H1 (cell line): ENCODE data around the gene CDV3. TPM values are rescaled to one million over a fixed set of nuclear protein-coding genes. Genes with fewer than 3 reads are reported as not detected.

Source experiments
- ATF2 ChIP-seq: IDR thresholded peaks from 2 replicates; pipeline ENCODE4 v1.6.1; 2012; ENCODE audit warnings: low read length, inconsistent platforms
- GTF2F1 ChIP-seq: IDR thresholded peaks from 2 replicates; pipeline ENCODE4 v1.6.1; 2012; ENCODE audit warnings: low read depth, low read length, improper control_type of control experiment, borderline replicate concordance
- HDAC6 ChIP-seq: IDR thresholded peaks from one replicate; pipeline ENCODE4 v1.7.1; 2012; ENCODE audit warnings: low read depth, mild to moderate bottlenecking, inconsistent platforms, low read length, moderate library complexity
- KDM1A ChIP-seq: fragments of 200-600, 300-600 bp; sonication (generic); IDR thresholded peaks from 2 replicates; pipeline ENCODE4 v1.7.1; 2016; ENCODE audit warnings: mild to moderate bottlenecking, low read length, borderline replicate concordance
- KDM4A ChIP-seq: IDR thresholded peaks from one replicate; pipeline ENCODE4 v1.7.1; 2012; ENCODE audit warnings: low read depth, mild to moderate bottlenecking, moderate library complexity, low read length, inconsistent platforms; ENCODE audit not compliant: severe bottlenecking
- SIX5 ChIP-seq: IDR thresholded peaks from 2 replicates; pipeline ENCODE4 v1.6.1; 2011; ENCODE audit warnings: mild to moderate bottlenecking, low read depth, low read length
- TEAD4 ChIP-seq: IDR thresholded peaks from 2 replicates; pipeline ENCODE4 v1.6.1; 2012; ENCODE audit warnings: low read depth, low read length, inconsistent platforms, mixed read lengths
- USF2 ChIP-seq: IDR thresholded peaks from 2 replicates; pipeline ENCODE4 v1.6.1; 2011; ENCODE audit warnings: low read length, improper control_type of control experiment
- polyA plus RNA-seq, 7 experiments: library from polyadenylated mRNA; depleted of rRNA in 3 of 7; stranded (reverse) in 5 of 7; unstranded in 2 of 7; fragments of >200 nt in 5 of 7; fragments of 200-250 nt in 2 of 7; gene quantifications; 1 replicate in 5 of 7; 2 replicates in 1 of 7; 4 replicates in 1 of 7; pipeline versions ENCODE4 v1.2.1 to v1.2.3, GENCODE V29; 2011 to 2013; ENCODE audit warnings: missing spikeins in 2 of 7, mixed read lengths in 2 of 7
- total RNA-seq: library from RNA; stranded (reverse); fragmentation: NEBNext Ultra II Directional; extraction: Animal tissue kit (Norgen Biotek cat#: 25700); gene quantifications from 2 replicates; pipeline ENCODE4 v1.2.1, GENCODE V29; 2021
- TF ChIP-seq, protein P1 (sequence below): fragments of 300-600 bp; sonication (generic); IDR thresholded peaks from 2 replicates; pipeline ENCODE4 v1.7.1; 2012; ENCODE audit warnings: low read length, moderate library complexity, mild to moderate bottlenecking, inconsistent platforms; ENCODE audit not compliant: insufficient replicate concordance

Gene CDV3
- total and polyA plus RNA-seq, 2 of the 8 experiments (the other 6 are each of a cell fraction or from before 2014, with no cell fraction given) = 29.4 to 163 TPM

DNA sequence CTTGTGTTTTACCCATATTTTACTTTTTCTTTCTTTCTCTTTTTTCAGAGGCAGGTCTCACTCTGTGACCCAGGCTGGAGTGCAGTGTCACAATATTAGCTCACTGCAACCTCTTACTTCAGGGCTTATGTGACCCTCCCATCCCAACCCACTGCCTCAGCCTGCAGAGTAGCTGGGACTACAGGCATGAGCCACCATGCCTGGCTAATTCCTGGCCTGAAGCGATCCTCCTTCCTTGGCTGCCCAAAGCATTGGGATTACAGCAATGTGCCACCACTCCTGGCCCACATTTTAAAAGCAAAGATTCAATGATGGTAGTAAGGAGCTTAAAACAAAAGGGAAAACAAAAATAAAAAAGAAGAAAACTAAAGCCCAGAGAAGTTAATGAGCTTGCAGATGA is 11.1 kb upstream of the CDV3 start (continued):
- TF ChIP-seq, protein P1, sequence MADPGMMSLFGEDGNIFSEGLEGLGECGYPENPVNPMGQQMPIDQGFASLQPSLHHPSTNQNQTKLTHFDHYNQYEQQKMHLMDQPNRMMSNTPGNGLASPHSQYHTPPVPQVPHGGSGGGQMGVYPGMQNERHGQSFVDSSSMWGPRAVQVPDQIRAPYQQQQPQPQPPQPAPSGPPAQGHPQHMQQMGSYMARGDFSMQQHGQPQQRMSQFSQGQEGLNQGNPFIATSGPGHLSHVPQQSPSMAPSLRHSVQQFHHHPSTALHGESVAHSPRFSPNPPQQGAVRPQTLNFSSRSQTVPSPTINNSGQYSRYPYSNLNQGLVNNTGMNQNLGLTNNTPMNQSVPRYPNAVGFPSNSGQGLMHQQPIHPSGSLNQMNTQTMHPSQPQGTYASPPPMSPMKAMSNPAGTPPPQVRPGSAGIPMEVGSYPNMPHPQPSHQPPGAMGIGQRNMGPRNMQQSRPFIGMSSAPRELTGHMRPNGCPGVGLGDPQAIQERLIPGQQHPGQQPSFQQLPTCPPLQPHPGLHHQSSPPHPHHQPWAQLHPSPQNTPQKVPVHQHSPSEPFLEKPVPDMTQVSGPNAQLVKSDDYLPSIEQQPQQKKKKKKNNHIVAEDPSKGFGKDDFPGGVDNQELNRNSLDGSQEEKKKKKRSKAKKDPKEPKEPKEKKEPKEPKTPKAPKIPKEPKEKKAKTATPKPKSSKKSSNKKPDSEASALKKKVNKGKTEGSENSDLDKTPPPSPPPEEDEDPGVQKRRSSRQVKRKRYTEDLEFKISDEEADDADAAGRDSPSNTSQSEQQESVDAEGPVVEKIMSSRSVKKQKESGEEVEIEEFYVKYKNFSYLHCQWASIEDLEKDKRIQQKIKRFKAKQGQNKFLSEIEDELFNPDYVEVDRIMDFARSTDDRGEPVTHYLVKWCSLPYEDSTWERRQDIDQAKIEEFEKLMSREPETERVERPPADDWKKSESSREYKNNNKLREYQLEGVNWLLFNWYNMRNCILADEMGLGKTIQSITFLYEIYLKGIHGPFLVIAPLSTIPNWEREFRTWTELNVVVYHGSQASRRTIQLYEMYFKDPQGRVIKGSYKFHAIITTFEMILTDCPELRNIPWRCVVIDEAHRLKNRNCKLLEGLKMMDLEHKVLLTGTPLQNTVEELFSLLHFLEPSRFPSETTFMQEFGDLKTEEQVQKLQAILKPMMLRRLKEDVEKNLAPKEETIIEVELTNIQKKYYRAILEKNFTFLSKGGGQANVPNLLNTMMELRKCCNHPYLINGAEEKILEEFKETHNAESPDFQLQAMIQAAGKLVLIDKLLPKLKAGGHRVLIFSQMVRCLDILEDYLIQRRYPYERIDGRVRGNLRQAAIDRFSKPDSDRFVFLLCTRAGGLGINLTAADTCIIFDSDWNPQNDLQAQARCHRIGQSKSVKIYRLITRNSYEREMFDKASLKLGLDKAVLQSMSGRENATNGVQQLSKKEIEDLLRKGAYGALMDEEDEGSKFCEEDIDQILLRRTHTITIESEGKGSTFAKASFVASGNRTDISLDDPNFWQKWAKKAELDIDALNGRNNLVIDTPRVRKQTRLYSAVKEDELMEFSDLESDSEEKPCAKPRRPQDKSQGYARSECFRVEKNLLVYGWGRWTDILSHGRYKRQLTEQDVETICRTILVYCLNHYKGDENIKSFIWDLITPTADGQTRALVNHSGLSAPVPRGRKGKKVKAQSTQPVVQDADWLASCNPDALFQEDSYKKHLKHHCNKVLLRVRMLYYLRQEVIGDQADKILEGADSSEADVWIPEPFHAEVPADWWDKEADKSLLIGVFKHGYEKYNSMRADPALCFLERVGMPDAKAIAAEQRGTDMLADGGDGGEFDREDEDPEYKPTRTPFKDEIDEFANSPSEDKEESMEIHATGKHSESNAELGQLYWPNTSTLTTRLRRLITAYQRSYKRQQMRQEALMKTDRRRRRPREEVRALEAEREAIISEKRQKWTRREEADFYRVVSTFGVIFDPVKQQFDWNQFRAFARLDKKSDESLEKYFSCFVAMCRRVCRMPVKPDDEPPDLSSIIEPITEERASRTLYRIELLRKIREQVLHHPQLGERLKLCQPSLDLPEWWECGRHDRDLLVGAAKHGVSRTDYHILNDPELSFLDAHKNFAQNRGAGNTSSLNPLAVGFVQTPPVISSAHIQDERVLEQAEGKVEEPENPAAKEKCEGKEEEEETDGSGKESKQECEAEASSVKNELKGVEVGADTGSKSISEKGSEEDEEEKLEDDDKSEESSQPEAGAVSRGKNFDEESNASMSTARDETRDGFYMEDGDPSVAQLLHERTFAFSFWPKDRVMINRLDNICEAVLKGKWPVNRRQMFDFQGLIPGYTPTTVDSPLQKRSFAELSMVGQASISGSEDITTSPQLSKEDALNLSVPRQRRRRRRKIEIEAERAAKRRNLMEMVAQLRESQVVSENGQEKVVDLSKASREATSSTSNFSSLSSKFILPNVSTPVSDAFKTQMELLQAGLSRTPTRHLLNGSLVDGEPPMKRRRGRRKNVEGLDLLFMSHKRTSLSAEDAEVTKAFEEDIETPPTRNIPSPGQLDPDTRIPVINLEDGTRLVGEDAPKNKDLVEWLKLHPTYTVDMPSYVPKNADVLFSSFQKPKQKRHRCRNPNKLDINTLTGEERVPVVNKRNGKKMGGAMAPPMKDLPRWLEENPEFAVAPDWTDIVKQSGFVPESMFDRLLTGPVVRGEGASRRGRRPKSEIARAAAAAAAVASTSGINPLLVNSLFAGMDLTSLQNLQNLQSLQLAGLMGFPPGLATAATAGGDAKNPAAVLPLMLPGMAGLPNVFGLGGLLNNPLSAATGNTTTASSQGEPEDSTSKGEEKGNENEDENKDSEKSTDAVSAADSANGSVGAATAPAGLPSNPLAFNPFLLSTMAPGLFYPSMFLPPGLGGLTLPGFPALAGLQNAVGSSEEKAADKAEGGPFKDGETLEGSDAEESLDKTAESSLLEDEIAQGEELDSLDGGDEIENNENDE = no peak
- no peak for TF ChIP-seq KDM4A
- TF ChIP-seq SIX5 = no peak
- TF ChIP-seq USF2 = no peak
- TF ChIP-seq TEAD4 = no peak
- no peak for TF ChIP-seq KDM1A
- TF ChIP-seq ATF2 = no peak
- TF ChIP-seq GTF2F1 = no peak
- TF ChIP-seq HDAC6 = no peak
